Trophoblast cell (in vitro differentiated cells and primary cell): ENCODE data around the gene COL4A5.

Experiments
- DNase-seq, 2 donors: peaks; one replicate each; pipeline ENCODE4 v3.0.0-alpha.2; 2016
- H2AFZ ChIP-seq: 2 replicates; pipeline ENCODE4 v1.6.1; 2013; ENCODE audit warnings: low read length, moderate library complexity, mild to moderate bottlenecking; ENCODE audit not compliant: insufficient read depth, poor library complexity
- H2AK5ac ChIP-seq: 2 replicates; pipeline ENCODE4 v1.6.1; 2013; ENCODE audit warnings: mild to moderate bottlenecking, low read length
- H2BK120ac ChIP-seq: 2 replicates; pipeline ENCODE4 v1.6.1; 2013; ENCODE audit warnings: low read length, mild to moderate bottlenecking, moderate library complexity; ENCODE audit not compliant: insufficient read depth, poor library complexity
- H2BK12ac ChIP-seq: 2 replicates; pipeline ENCODE4 v1.6.1; 2013; ENCODE audit warnings: mild to moderate bottlenecking, low read length, moderate library complexity
- H2BK5ac ChIP-seq: 2 replicates; pipeline ENCODE4 v1.6.1; 2013; ENCODE audit warnings: low read length, low read depth, moderate library complexity, mild to moderate bottlenecking; ENCODE audit not compliant: poor library complexity
- H3K14ac ChIP-seq: 2 replicates; pipeline ENCODE4 v1.6.1; 2013; ENCODE audit warnings: mild to moderate bottlenecking, low read length
- H3K18ac ChIP-seq: 2 replicates; pipeline ENCODE4 v1.6.1; 2013; ENCODE audit warnings: mild to moderate bottlenecking, low read length
- H3K23ac ChIP-seq: 2 replicates; pipeline ENCODE4 v1.6.1; 2013; ENCODE audit warnings: low read length
- H3K27ac ChIP-seq: 2 replicates; pipeline ENCODE4 v1.5.1; 2013; ENCODE audit warnings: low read depth, mild to moderate bottlenecking, inconsistent platforms, low read length, moderate library complexity
- H3K27me3 ChIP-seq: 2 replicates; pipeline ENCODE4 v1.6.1; 2013; ENCODE audit warnings: inconsistent platforms, mild to moderate bottlenecking, low read length, moderate library complexity; ENCODE audit not compliant: insufficient read depth
- H3K36me3 ChIP-seq, 2 experiments: 1 replicate in 1 of 2; 2 replicates in 1 of 2; pipeline ENCODE4 v1.6.1; 2013; ENCODE audit warnings: low read length in 2 of 2, mild to moderate bottlenecking in 2 of 2, moderate library complexity in 1 of 2; ENCODE audit not compliant: insufficient read depth in 2 of 2, control insufficient read depth in 1 of 2
- H3K4ac ChIP-seq: 2 replicates; pipeline ENCODE4 v1.6.1; 2013; ENCODE audit warnings: low read depth, mild to moderate bottlenecking, low read length, moderate library complexity
- H3K4me1 ChIP-seq, 2 experiments: 1 replicate in 1 of 2; 2 replicates in 1 of 2; pipeline ENCODE4 v1.6.1; 2013; ENCODE audit warnings: low read length in 2 of 2, mild to moderate bottlenecking in 2 of 2, moderate library complexity in 1 of 2; ENCODE audit not compliant: insufficient read depth in 2 of 2, control insufficient read depth in 1 of 2
- H3K4me2 ChIP-seq: 2 replicates; pipeline ENCODE4 v1.6.1; 2013; ENCODE audit warnings: inconsistent platforms, mild to moderate bottlenecking, low read length, moderate library complexity
- H3K4me3 ChIP-seq: 2 replicates; pipeline ENCODE4 v1.5.1; 2013; ENCODE audit warnings: mild to moderate bottlenecking, low read depth, low read length, inconsistent platforms
- H3K79me1 ChIP-seq: one replicate; pipeline ENCODE4 v1.6.1; 2013; ENCODE audit warnings: low read length
- H3K79me2 ChIP-seq: 2 replicates; pipeline ENCODE4 v1.6.1; 2013; ENCODE audit warnings: low read length, mild to moderate bottlenecking; ENCODE audit not compliant: control insufficient read depth, insufficient read depth, poor library complexity
- H3K9ac ChIP-seq: 2 replicates; pipeline ENCODE4 v1.6.1; 2013; ENCODE audit warnings: mild to moderate bottlenecking, low read length
- H3K9me3 ChIP-seq: 2 replicates; pipeline ENCODE4 v1.6.1; 2013; ENCODE audit warnings: low read depth, mild to moderate bottlenecking, control low read depth, inconsistent platforms, low read length; ENCODE audit not compliant: insufficient read depth
- H4K12ac ChIP-seq: 2 replicates; pipeline ENCODE4 v1.6.1; 2013; ENCODE audit warnings: low read depth, mild to moderate bottlenecking, low read length, moderate library complexity
- H4K8ac ChIP-seq: 2 replicates; pipeline ENCODE4 v1.6.1; 2013; ENCODE audit warnings: low read depth, mild to moderate bottlenecking, low read length, moderate library complexity
- H4K91ac ChIP-seq: one replicate; pipeline ENCODE4 v1.6.1; 2013; ENCODE audit warnings: low read depth, mild to moderate bottlenecking, low read length, moderate library complexity
- WGBS: extraction: QIAGEN DNeasy Blood & Tissue Kit; methylation state at CpG from one replicate; pipeline ENCODE4 v1.1.7; 2013; ENCODE audit warnings: missing lambda C conversion rate; ENCODE audit not compliant: insufficient read length, insufficient coverage; ENCODE audit errors: extremely low coverage; 5-methylcytosine and 5-hydroxymethylcytosine counted together

COL4A5 gene

DNA sequence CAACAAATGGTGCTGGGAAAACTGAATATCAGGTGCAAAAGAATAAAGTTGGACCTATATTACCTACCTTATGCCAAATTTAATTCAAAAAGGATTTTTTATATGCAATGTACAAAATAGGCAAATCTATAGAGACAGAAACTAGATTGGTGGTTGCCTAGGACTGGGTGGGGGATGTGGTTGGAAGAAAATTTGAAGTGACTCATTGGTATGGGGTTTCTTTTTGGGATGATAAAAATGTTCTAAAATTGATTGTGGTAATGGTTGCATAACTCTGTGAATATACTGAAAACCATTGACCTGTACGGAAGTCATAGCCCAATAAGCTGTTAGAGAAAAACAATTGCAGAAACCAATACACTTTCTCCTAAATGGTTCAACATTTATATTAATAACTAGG lies 72.1 kb downstream of the COL4A5 start:
- H3K4me2 ChIP-seq, result no peak overlapping the region
- no peak overlapping the region for H3K18ac ChIP-seq
- no peak overlapping the region for H4K91ac ChIP-seq
- H3K4ac ChIP-seq, result no peak overlapping the region
- H2AFZ ChIP-seq, result no peak overlapping the region
- no peak overlapping the region for H3K4me3 ChIP-seq
- no peak overlapping the region for H2AK5ac ChIP-seq
- no peak overlapping the region for H4K8ac ChIP-seq
- H3K9me3 ChIP-seq, result no peaks in the 10 kb centered on the region
- no peak overlapping the region for H2BK12ac ChIP-seq
- H3K14ac ChIP-seq, result no peak overlapping the region
- no CpG with 5 or more reads among the region's 1 CpG for WGBS
- no peaks in the 10 kb centered on the region for H3K27me3 ChIP-seq
- H3K27ac ChIP-seq, result no peak overlapping the region
- no peak overlapping the region for H3K23ac ChIP-seq
- H2BK120ac ChIP-seq, result no peak overlapping the region
- H3K4me1 ChIP-seq, result no peaks in the 10 kb centered on the region
- H3K79me2 ChIP-seq, result no peaks in the 10 kb centered on the region
- H3K79me1 ChIP-seq, result no peaks in the 10 kb centered on the region
- H3K36me3 ChIP-seq, result no peaks in the 10 kb centered on the region
- H4K12ac ChIP-seq, result no peak overlapping the region
- H2BK5ac ChIP-seq, result no peak overlapping the region
- H3K9ac ChIP-seq, result no peak overlapping the region
- DNase-seq, result no peak

GRCh38 chrX:108516184-108516583 lies 76.5 kb downstream of the COL4A5 start:
- Histone ChIP-seq H2AFZ (no peak overlapping the region), H3K79me2 (no peaks in the 10 kb centered on the region), H3K36me3 (no peaks in the 10 kb centered on the region)

GRCh38 chrX:108527724-108528123 lies 88.1 kb downstream of the COL4A5 start:
- no peak overlapping the region for H3K23ac ChIP-seq
- no peak overlapping the region for H2BK12ac ChIP-seq
- WGBS, result no CpG with 5 or more reads among the region's 3 CpGs
- H2AFZ ChIP-seq, result no peak overlapping the region
- no peaks in the 10 kb centered on the region for H3K79me2 ChIP-seq
- H3K14ac ChIP-seq, result no peak overlapping the region
- no peak overlapping the region for H2AK5ac ChIP-seq
- H2BK120ac ChIP-seq, result no peak overlapping the region
- H3K27ac ChIP-seq, result no peak overlapping the region
- H3K4me1 ChIP-seq, result no peaks in the 10 kb centered on the region
- no peaks in the 10 kb centered on the region for H3K79me1 ChIP-seq
- no peak for DNase-seq
- H3K18ac ChIP-seq, result no peak overlapping the region
- no peak overlapping the region for H4K8ac ChIP-seq
- peaks cover 2 to 7% of the 10 kb centered on the region in 2 experiments for H3K36me3 ChIP-seq
- no peaks in the 10 kb centered on the region for H3K27me3 ChIP-seq
- no peak overlapping the region for H4K12ac ChIP-seq
- H2BK5ac ChIP-seq, result no peak overlapping the region
- no peaks in the 10 kb centered on the region for H3K9me3 ChIP-seq
- no peak overlapping the region for H3K9ac ChIP-seq
- no peak overlapping the region for H3K4me3 ChIP-seq
- no peak overlapping the region for H4K91ac ChIP-seq
- no peak overlapping the region for H3K4ac ChIP-seq
- no peak overlapping the region for H3K4me2 ChIP-seq

More at GRCh38 chrX:108516184-108516583, 76.5 kb downstream of the COL4A5 start:
- Histone ChIP-seq H2BK5ac (no peak overlapping the region), H3K4me3 (no peak overlapping the region), H4K91ac (no peak overlapping the region), H3K14ac (no peak overlapping the region), H3K4ac (no peak overlapping the region), H3K18ac (no peak overlapping the region), H3K9ac (no peak overlapping the region), H3K27ac (no peak overlapping the region), H2BK12ac (no peak overlapping the region), H2AK5ac (no peak overlapping the region), H2BK120ac (no peak overlapping the region), H3K4me1 (no peaks in the 10 kb centered on the region), H4K12ac (no peak overlapping the region), H3K9me3 (no peaks in the 10 kb centered on the region), H3K23ac (no peak overlapping the region), H4K8ac (no peak overlapping the region), H3K27me3 (no peaks in the 10 kb centered on the region), H3K4me2 (no peak overlapping the region), H3K79me1 (no peaks in the 10 kb centered on the region)
- DNase-seq, result no peak
- no CpG with 5 or more reads among the region's 2 CpGs for WGBS

- H3K27ac ChIP-seq, result no peak overlapping the region
- H3K36me3 ChIP-seq, result no peaks in the 10 kb centered on the region
- no peak overlapping the region for H4K12ac ChIP-seq
- no peaks in the 10 kb centered on the region for H3K79me2 ChIP-seq
- H2BK12ac ChIP-seq, result no peak overlapping the region
- no peak overlapping the region for H2AFZ ChIP-seq
- H3K9ac ChIP-seq, result no peak overlapping the region
- no peak overlapping the region for H2BK120ac ChIP-seq
- H3K9me3 ChIP-seq, result no peaks in the 10 kb centered on the region
- no peak overlapping the region for H2BK5ac ChIP-seq
- H4K8ac ChIP-seq, result no peak overlapping the region
- H3K27me3 ChIP-seq, result no peaks in the 10 kb centered on the region
- no CpG with 5 or more reads among the region's 2 CpGs for WGBS
- no peak overlapping the region for H3K14ac ChIP-seq
- H4K91ac ChIP-seq, result no peak overlapping the region
- peak; percentile 14 to 58 for DNase-seq
- no peak overlapping the region for H3K18ac ChIP-seq
- H3K4me3 ChIP-seq, result no peak overlapping the region
- H3K4ac ChIP-seq, result no peak overlapping the region
- H2AK5ac ChIP-seq, result no peak overlapping the region
- H3K23ac ChIP-seq, result no peak overlapping the region
- H3K4me2 ChIP-seq, result no peak overlapping the region
- no peaks in the 10 kb centered on the region for H3K79me1 ChIP-seq
- no peaks in the 10 kb centered on the region for H3K4me1 ChIP-seq
Observed at GRCh38 chrX:108537005-108537404, 97.4 kb downstream of the COL4A5 start.
